CD14-positive monocyte (primary cell): ENCODE data around the gene CEP72. TPM values are rescaled to one million over a fixed set of nuclear protein-coding genes. Genes with fewer than 3 reads are reported as not detected.

Experiments used
- DNase-seq, 3 donors: peaks; one replicate each; pipeline ENCODE4 v3.0.0-alpha.2; 2011 to 2022
- H2AFZ ChIP-seq: 2 replicates; pipeline ENCODE4 v1.6.0; 2012; ENCODE audit warnings: mild to moderate bottlenecking, low read depth, low read length, inconsistent platforms; ENCODE audit not compliant: insufficient read depth, poor library complexity, severe bottlenecking
- H3K27ac ChIP-seq, 2 donors: 1 replicate in 1 of 2; 2 replicates in 1 of 2; pipeline ENCODE4 v1.5.1; 2012 to 2013; ENCODE audit warnings: low read length in 2 of 2, control low read depth in 1 of 2, inconsistent platforms in 1 of 2, low read depth in 1 of 2, mild to moderate bottlenecking in 1 of 2
- H3K27me3 ChIP-seq, 2 donors: one replicate each; pipeline versions ENCODE4 v1.6.0 to v1.6.1; 2011 to 2013; ENCODE audit warnings: low read length in 2 of 2; ENCODE audit not compliant: control insufficient read depth in 2 of 2, insufficient read depth in 2 of 2
- H3K36me3 ChIP-seq, 2 donors: replicated peaks in 1 of 2; 1 replicate in 1 of 2; 2 replicates in 1 of 2; pipeline versions ENCODE4 v1.5.1 to v1.6.1; 2012 to 2013; ENCODE audit warnings: low read length in 2 of 2, control low read depth in 1 of 2, inconsistent platforms in 1 of 2, mild to moderate bottlenecking in 1 of 2; ENCODE audit not compliant: insufficient read depth in 2 of 2, control insufficient read depth in 1 of 2
- H3K4me1 ChIP-seq, 2 donors: 1 replicate in 1 of 2; 2 replicates in 1 of 2; pipeline versions ENCODE4 v1.5.1 to v1.6.1; 2012 to 2013; ENCODE audit warnings: low read length in 2 of 2, control low read depth in 1 of 2, inconsistent platforms in 1 of 2, mild to moderate bottlenecking in 1 of 2, moderate library complexity in 1 of 2; ENCODE audit not compliant: insufficient read depth in 2 of 2, control insufficient read depth in 1 of 2
- H3K4me2 ChIP-seq: replicated peaks from 2 replicates; pipeline ENCODE3; 2012; ENCODE audit warnings: low read length, moderate library complexity, mild to moderate bottlenecking; ENCODE audit not compliant: poor library complexity, severe bottlenecking; ENCODE audit errors: extremely low read depth
- H3K4me3 ChIP-seq, 3 experiments: fragments of 200-600 bp in 1 of 3; sonication (generic) in 1 of 3; replicated peaks in 1 of 3; 1 replicate in 2 of 3; 2 replicates in 1 of 3; pipeline ENCODE4 v1.5.1; 2011 to 2013; ENCODE audit warnings: low read length in 3 of 3, mild to moderate bottlenecking in 3 of 3, control low read depth in 2 of 3, low read depth in 2 of 3, inconsistent platforms in 1 of 3, moderate library complexity in 1 of 3
- H3K79me2 ChIP-seq: 2 replicates; pipeline ENCODE4 v1.6.0; 2012; ENCODE audit warnings: mild to moderate bottlenecking, control low read depth, inconsistent platforms, low read length, moderate library complexity; ENCODE audit not compliant: insufficient read depth
- H3K9ac ChIP-seq: 2 replicates; pipeline ENCODE4 v1.6.0; 2017; ENCODE audit warnings: low read length, mild to moderate bottlenecking; ENCODE audit not compliant: insufficient read depth, poor library complexity, severe bottlenecking
- H3K9me3 ChIP-seq, 2 donors: replicated peaks in 1 of 2; 1 replicate in 1 of 2; 2 replicates in 1 of 2; pipeline versions ENCODE4 v1.5.1 to v1.6.1; 2012 to 2013; ENCODE audit warnings: low read length in 2 of 2, control low read depth in 1 of 2; ENCODE audit not compliant: control insufficient read depth in 1 of 2, insufficient read depth in 1 of 2
- H4K20me1 ChIP-seq: 2 replicates; pipeline ENCODE4 v1.6.0; 2012; ENCODE audit warnings: mild to moderate bottlenecking, low read length, control low read depth, moderate library complexity; ENCODE audit not compliant: insufficient read depth
- H3K27ac Mint-ChIP-seq, 7 donors: one replicate each; pipeline ENCODE4 v1.8.0; 2020; ENCODE audit warnings: mild to moderate bottlenecking in 7 of 7, mixed read lengths in 7 of 7, moderate library complexity in 6 of 7, inconsistent platforms in 2 of 7
- H3K27me3 Mint-ChIP-seq, 3 donors: one replicate each; pipeline ENCODE4 v1.8.0; 2021 to 2022; ENCODE audit warnings: low read depth in 3 of 3, mild to moderate bottlenecking in 3 of 3, mixed read lengths in 3 of 3, moderate library complexity in 3 of 3, inconsistent platforms in 1 of 3
- H3K36me3 Mint-ChIP-seq, 2 donors: one replicate each; pipeline ENCODE4 v1.8.0; 2020; ENCODE audit warnings: mixed read lengths in 2 of 2, inconsistent platforms in 1 of 2, mild to moderate bottlenecking in 1 of 2
- H3K4me1 Mint-ChIP-seq: one replicate; pipeline ENCODE4 v1.8.0; 2020; ENCODE audit warnings: mild to moderate bottlenecking, mixed read lengths
- H3K4me3 Mint-ChIP-seq, 2 donors: one replicate each; pipeline ENCODE4 v1.8.0; 2020; ENCODE audit warnings: mild to moderate bottlenecking in 2 of 2, mixed read lengths in 2 of 2, moderate library complexity in 1 of 2
- H3K9me3 Mint-ChIP-seq, 7 donors: one replicate each; pipeline ENCODE4 v1.8.0; 2020 to 2022; ENCODE audit warnings: mixed read lengths in 7 of 7, mild to moderate bottlenecking in 6 of 7, moderate library complexity in 6 of 7, inconsistent platforms in 2 of 7
- WGBS: methylation state at CpG from one replicate; pipeline ENCODE4 v1.1.5; 2013; ENCODE audit warnings: missing lambda C conversion rate; ENCODE audit not compliant: insufficient coverage; 5-methylcytosine and 5-hydroxymethylcytosine counted together
- intact Hi-C, 2 donors: fragments of 100-400 bp; cut with micrococcal nuclease; formaldehyde crosslinking; loops; one replicate each; pipeline versions ENCODE4 v1.15.0 to v1.15.1; 2023
- polyA plus RNA-seq, 3 donors: library from polyadenylated mRNA; depleted of rRNA in 1 of 3; unstranded in 2 of 3; stranded (reverse) in 1 of 3; fragments of 300-500 nt in 2 of 3; fragments of >200 nt in 1 of 3; fragmentation: Illumina TruSeq in 2 of 3; gene quantifications; 1 replicate in 2 of 3; 2 replicates in 1 of 3; pipeline ENCODE4 v1.2.3, GENCODE V29; 2012 to 2021
- TF ChIP-seq, protein P1 (sequence below): fragments of 200-600 bp; IDR thresholded peaks from one replicate; pipeline ENCODE4 v1.8.0; 2022; ENCODE audit warnings: antibody characterized with exemption, mild to moderate bottlenecking

CEP72 gene
- polyA plus RNA-seq, 3 donors = 0.13 to 2.1 (median 0.24) TPM

- peaks cover 3 to 28% (median 8%) of the 10 kb centered on the region in 3 donors for H3K27me3 Mint-ChIP-seq
- no peak overlapping the region for H3K27ac Mint-ChIP-seq
- TF ChIP-seq, protein P1, sequence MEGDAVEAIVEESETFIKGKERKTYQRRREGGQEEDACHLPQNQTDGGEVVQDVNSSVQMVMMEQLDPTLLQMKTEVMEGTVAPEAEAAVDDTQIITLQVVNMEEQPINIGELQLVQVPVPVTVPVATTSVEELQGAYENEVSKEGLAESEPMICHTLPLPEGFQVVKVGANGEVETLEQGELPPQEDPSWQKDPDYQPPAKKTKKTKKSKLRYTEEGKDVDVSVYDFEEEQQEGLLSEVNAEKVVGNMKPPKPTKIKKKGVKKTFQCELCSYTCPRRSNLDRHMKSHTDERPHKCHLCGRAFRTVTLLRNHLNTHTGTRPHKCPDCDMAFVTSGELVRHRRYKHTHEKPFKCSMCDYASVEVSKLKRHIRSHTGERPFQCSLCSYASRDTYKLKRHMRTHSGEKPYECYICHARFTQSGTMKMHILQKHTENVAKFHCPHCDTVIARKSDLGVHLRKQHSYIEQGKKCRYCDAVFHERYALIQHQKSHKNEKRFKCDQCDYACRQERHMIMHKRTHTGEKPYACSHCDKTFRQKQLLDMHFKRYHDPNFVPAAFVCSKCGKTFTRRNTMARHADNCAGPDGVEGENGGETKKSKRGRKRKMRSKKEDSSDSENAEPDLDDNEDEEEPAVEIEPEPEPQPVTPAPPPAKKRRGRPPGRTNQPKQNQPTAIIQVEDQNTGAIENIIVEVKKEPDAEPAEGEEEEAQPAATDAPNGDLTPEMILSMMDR = no peak
- Histone ChIP-seq H4K20me1 (no peaks in the 10 kb centered on the region), H2AFZ (no peak overlapping the region), H3K4me3 (no peak overlapping the region), H3K27ac (no peak overlapping the region), H3K36me3 (no peaks in the 10 kb centered on the region), H3K79me2 (no peaks in the 10 kb centered on the region), H3K9me3 (no peaks in the 10 kb centered on the region), H3K4me1 (no peaks in the 10 kb centered on the region), H3K4me2 (no peak overlapping the region), H3K9ac (no peak overlapping the region), H3K27me3 (peaks cover 0 to 16% of the 10 kb centered on the region in 2 donors)
- intact Hi-C loops = loop anchor here in 1 of 2 donors (10.0 kb wide), 1 partner anchor 236 kb away; no protein-coding TSS in a partner anchor
- no peak overlapping the region for H3K4me3 Mint-ChIP-seq
- H3K36me3 Mint-ChIP-seq = peaks cover 10 to 14% of the 10 kb centered on the region in 2 donors
- peaks cover 4% of the 10 kb centered on the region for H3K4me1 Mint-ChIP-seq
- no peak for DNase-seq
- WGBS = 83% methylated on average over 38 of the region's 44 CpGs
- H3K9me3 Mint-ChIP-seq = peaks cover 0 to 2% (median 0%) of the 10 kb centered on the region in 7 donors
Measured at GRCh38 chr5:668283-668995, 56.3 kb downstream of the CEP72 start.

- Mint-ChIP-seq H3K4me1 (peaks cover 4% of the 10 kb centered on the region), H3K36me3 (peaks cover 7 to 10% of the 10 kb centered on the region in 2 donors), H3K9me3 (peaks cover 0 to 2% (median 0%) of the 10 kb centered on the region in 7 donors), H3K27ac (peak overlapping the region in 1 of 7 donors; percentile 48), H3K27me3 (peaks cover 3 to 35% (median 10%) of the 10 kb centered on the region in 3 donors), H3K4me3 (no peak overlapping the region)
- no peak overlapping the region for H3K9ac ChIP-seq
- no peaks in the 10 kb centered on the region for H3K36me3 ChIP-seq
- DNase-seq = peak in 1 of 3 donors; percentile 21
- no peak overlapping the region for H3K27ac ChIP-seq
- no peak overlapping the region for H2AFZ ChIP-seq
- no peaks in the 10 kb centered on the region for H3K79me2 ChIP-seq
- H3K4me1 ChIP-seq = no peaks in the 10 kb centered on the region
- H3K9me3 ChIP-seq = no peaks in the 10 kb centered on the region
- WGBS = 65% methylated on average over 27 of the region's 40 CpGs
- peaks cover 0 to 17% of the 10 kb centered on the region in 2 donors for H3K27me3 ChIP-seq
- H4K20me1 ChIP-seq = no peaks in the 10 kb centered on the region
- TF ChIP-seq, protein P1 = peak; percentile 86
- intact Hi-C loops = loop anchor here in 1 of 2 donors (10.0 kb wide), 1 partner anchor 236 kb away; no protein-coding TSS in a partner anchor
- no peak overlapping the region for H3K4me2 ChIP-seq
- H3K4me3 ChIP-seq = no peak overlapping the region
Measured at GRCh38 chr5:669111-669841, 57.1 kb downstream of the CEP72 start.
